Measurements from ENCODE around the gene PPP1R3F. TPM values are rescaled to one million over a fixed set of nuclear protein-coding genes. Genes with fewer than 3 reads are reported as not detected.

PPP1R3F gene
- total and polyA plus RNA-seq, 2 donors (not counting 1 experiment from before 2014, with no cell fraction given): 3.7 to 10.2 TPM

GRCh38 chrX:49242545-49243066 is 27.0 kb upstream of the PPP1R3F start:
- Histone ChIP-seq H3K9me3 (ENCODE audit: control extremely low read depth in 1 of 3, control insufficient read depth in 2 of 3, insufficient read depth in 1 of 3, low read length in 2 of 3) (no peaks in the 10 kb centered on the region), H4K20me1 (ENCODE audit: control insufficient read depth, insufficient read depth, low read length, poor library complexity, severe bottlenecking) (no peaks in the 10 kb centered on the region), H3K4me1 (ENCODE audit: control insufficient read depth in 2 of 2, insufficient read depth in 2 of 2, low read length in 2 of 2) (peaks cover 0 to under 1% of the 10 kb centered on the region in 2 donors), H2AFZ (ENCODE audit: insufficient read depth, low read depth, low read length, poor library complexity, severe bottlenecking) (no peak overlapping the region), H3K36me3 (replicated peaks in 1 of 2; ENCODE audit: control extremely low read depth in 1 of 2, control insufficient read depth in 1 of 2, extremely low read depth in 1 of 2, insufficient read depth in 2 of 2, low read length in 1 of 2) (peaks cover 0 to 34% of the 10 kb centered on the region in 2 experiments), H3K4me3 (ENCODE audit: control extremely low read depth in 1 of 5, extremely low read depth in 1 of 5, insufficient read depth in 1 of 5, low read depth in 2 of 5, low read length in 4 of 5) (no peak overlapping the region), H3K9ac (ENCODE audit: low read length) (no peak overlapping the region), H3K27me3 (replicated peaks in 1 of 4; ENCODE audit: control extremely low read depth in 1 of 4, control insufficient read depth in 3 of 4, insufficient read depth in 4 of 4, low read length in 3 of 4) (no peaks in the 10 kb centered on the region), H3K27ac (ENCODE audit: low read length in 2 of 2) (no peak overlapping the region), H3K79me2 (ENCODE audit: control insufficient read depth, insufficient read depth, low read length) (peaks cover 11% of the 10 kb centered on the region), H3K4me2 (replicated peaks; ENCODE audit: low read depth, low read length, poor library complexity, severe bottlenecking) (no peak overlapping the region)
- 100% methylated on average over 3 of the region's 12 CpGs for WGBS (ENCODE audit: insufficient coverage)
- Mint-ChIP-seq H3K27ac (no peak overlapping the region), H3K4me3 (no peak overlapping the region), H3K4me1 (peaks cover 4% of the 10 kb centered on the region), H3K27me3 (no peaks in the 10 kb centered on the region), H3K9me3 (ENCODE audit: insufficient read depth) (no peaks in the 10 kb centered on the region)
- ChIA-PET CTCF (no interaction called here), POLR2A (interaction anchor here (0.5 kb wide), 1 partner anchor 14 kb away, joined by 3 read pairs; no protein-coding TSS in a partner anchor)
- intact Hi-C loops (cut with micrococcal nuclease): no loop called here
- TF ChIP-seq EZH2 (IDR thresholded peaks at IDR 0.05; ENCODE audit: borderline replicate concordance, insufficient read depth, low read depth, low read length, poor library complexity, severe bottlenecking) (no peak), CTCF (IDR thresholded peaks at IDR 0.05) (no peak)
- no peak for DNase-seq
- ATAC-seq (ENCODE audit: low read depth): no peak

DNA sequence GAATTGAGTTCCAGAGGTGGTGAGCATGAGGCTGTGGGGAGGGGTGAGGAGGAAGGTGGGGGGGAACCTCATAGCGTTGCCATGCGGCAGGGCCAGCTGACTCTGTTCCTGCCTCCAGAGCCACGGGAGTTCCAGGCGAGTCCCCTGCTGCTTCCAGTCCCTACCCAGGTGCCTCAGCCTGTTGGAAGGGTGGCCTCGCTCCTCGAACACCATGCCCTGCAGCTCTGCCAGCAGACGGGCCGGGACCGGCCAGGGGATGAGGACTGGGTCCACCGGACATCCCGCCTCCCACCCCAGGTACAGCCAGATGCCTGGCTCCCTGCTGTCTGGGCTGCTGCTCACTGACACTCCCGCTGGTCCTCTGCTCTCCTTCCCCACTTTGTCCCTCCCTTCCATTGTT is 26.4 kb upstream of the PPP1R3F start:
- Histone ChIP-seq H3K27ac (ENCODE audit: low read length in 2 of 2) (no peak overlapping the region), H3K36me3 (replicated peaks in 1 of 2; ENCODE audit: control extremely low read depth in 1 of 2, control insufficient read depth in 1 of 2, extremely low read depth in 1 of 2, insufficient read depth in 2 of 2, low read length in 1 of 2) (peaks cover 0 to 38% of the 10 kb centered on the region in 2 experiments), H2AFZ (ENCODE audit: insufficient read depth, low read depth, low read length, poor library complexity, severe bottlenecking) (no peak overlapping the region), H3K9me3 (ENCODE audit: control extremely low read depth in 1 of 3, control insufficient read depth in 2 of 3, insufficient read depth in 1 of 3, low read length in 2 of 3) (no peaks in the 10 kb centered on the region), H4K20me1 (ENCODE audit: control insufficient read depth, insufficient read depth, low read length, poor library complexity, severe bottlenecking) (no peaks in the 10 kb centered on the region), H3K9ac (ENCODE audit: low read length) (no peak overlapping the region), H3K4me1 (ENCODE audit: control insufficient read depth in 2 of 2, insufficient read depth in 2 of 2, low read length in 2 of 2) (no peaks in the 10 kb centered on the region), H3K4me2 (replicated peaks; ENCODE audit: low read depth, low read length, poor library complexity, severe bottlenecking) (no peak overlapping the region), H3K79me2 (ENCODE audit: control insufficient read depth, insufficient read depth, low read length) (peaks cover 8% of the 10 kb centered on the region), H3K4me3 (ENCODE audit: control extremely low read depth in 1 of 5, extremely low read depth in 1 of 5, insufficient read depth in 1 of 5, low read depth in 2 of 5, low read length in 4 of 5) (no peak overlapping the region), H3K27me3 (replicated peaks in 1 of 4; ENCODE audit: control extremely low read depth in 1 of 4, control insufficient read depth in 3 of 4, insufficient read depth in 4 of 4, low read length in 3 of 4) (no peaks in the 10 kb centered on the region)
- ChIA-PET CTCF (no interaction called here), POLR2A (no interaction called here)
- intact Hi-C loops (cut with micrococcal nuclease): no loop called here
- TF ChIP-seq CTCF (IDR thresholded peaks at IDR 0.05) (no peak), EZH2 (IDR thresholded peaks at IDR 0.05; ENCODE audit: borderline replicate concordance, insufficient read depth, low read depth, low read length, poor library complexity, severe bottlenecking) (no peak)
- WGBS (ENCODE audit: insufficient coverage): over 99% methylated on average over 11 of the region's 12 CpGs
- H3K9me3 Mint-ChIP-seq (ENCODE audit: insufficient read depth): no peaks in the 10 kb centered on the region
- no peak for ATAC-seq (ENCODE audit: low read depth)
- DNase-seq: no peak
- no peak overlapping the region for H3K27ac Mint-ChIP-seq
- H3K27me3 Mint-ChIP-seq: no peaks in the 10 kb centered on the region
- peaks cover 4% of the 10 kb centered on the region for H3K4me1 Mint-ChIP-seq
- H3K4me3 Mint-ChIP-seq: no peak overlapping the region

Data from B cell (primary cell).